ENCODE results near the gene PAMR1.

Gene PAMR1

DNA sequence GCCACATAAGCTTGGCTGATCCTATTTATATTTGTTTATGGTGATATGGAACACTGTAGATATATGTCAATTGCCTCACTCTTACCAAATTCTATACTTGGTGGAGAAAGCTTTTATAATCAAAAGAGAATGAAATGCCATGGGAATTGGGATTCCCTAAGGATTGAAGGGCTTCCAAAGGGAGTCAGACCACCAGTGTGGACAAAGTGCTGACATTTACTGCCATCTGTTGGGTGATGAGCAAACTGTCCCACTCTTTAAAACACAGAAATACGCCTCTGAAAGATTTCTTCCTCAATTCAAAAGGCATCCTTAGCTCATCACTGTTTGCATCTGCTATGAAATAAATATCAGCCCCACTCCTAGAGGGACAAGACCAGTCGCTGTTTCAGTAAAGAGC lies 113.1 kb downstream of the PAMR1 start:
- Histone ChIP-seq H3K79me2 (ENCODE audit: insufficient read depth, low read length) (no peaks in the 10 kb centered on the region), H3K4me3 (ENCODE audit: insufficient read depth, low read length, poor library complexity, severe bottlenecking) (no peak overlapping the region), H3K4me2 (ENCODE audit: low read depth, low read length, poor library complexity, severe bottlenecking) (no peak overlapping the region), H4K20me1 (ENCODE audit: low read depth, low read length) (no peaks in the 10 kb centered on the region), H2AFZ (ENCODE audit: low read depth, low read length, severe bottlenecking) (no peak overlapping the region), H3K36me3 (ENCODE audit: low read length) (no peaks in the 10 kb centered on the region), H3K9me2 (replicated peaks; ENCODE audit: insufficient read depth, low read length) (no peaks in the 10 kb centered on the region), H3K9me3 (ENCODE audit: insufficient read depth, low read length) (no peaks in the 10 kb centered on the region), H3K9ac (ENCODE audit: low read length) (no peak overlapping the region), H3K27me3 (ENCODE audit: low read length) (no peaks in the 10 kb centered on the region), H3F3A (ENCODE audit: insufficient read depth) (no peaks in the 10 kb centered on the region), H3K27ac (ENCODE audit: low read depth, low read length) (no peak overlapping the region)
- TF ChIP-seq, protein P1, sequence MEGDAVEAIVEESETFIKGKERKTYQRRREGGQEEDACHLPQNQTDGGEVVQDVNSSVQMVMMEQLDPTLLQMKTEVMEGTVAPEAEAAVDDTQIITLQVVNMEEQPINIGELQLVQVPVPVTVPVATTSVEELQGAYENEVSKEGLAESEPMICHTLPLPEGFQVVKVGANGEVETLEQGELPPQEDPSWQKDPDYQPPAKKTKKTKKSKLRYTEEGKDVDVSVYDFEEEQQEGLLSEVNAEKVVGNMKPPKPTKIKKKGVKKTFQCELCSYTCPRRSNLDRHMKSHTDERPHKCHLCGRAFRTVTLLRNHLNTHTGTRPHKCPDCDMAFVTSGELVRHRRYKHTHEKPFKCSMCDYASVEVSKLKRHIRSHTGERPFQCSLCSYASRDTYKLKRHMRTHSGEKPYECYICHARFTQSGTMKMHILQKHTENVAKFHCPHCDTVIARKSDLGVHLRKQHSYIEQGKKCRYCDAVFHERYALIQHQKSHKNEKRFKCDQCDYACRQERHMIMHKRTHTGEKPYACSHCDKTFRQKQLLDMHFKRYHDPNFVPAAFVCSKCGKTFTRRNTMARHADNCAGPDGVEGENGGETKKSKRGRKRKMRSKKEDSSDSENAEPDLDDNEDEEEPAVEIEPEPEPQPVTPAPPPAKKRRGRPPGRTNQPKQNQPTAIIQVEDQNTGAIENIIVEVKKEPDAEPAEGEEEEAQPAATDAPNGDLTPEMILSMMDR (IDR thresholded peaks at IDR 0.05; ENCODE audit: insufficient read depth, low read length, poor library complexity, severe bottlenecking): no peak
- no peak for TF ChIP-seq EZH2phosphoT487 (conservative IDR thresholded peaks at IDR 0.05; ENCODE audit: low read length)

DNA sequence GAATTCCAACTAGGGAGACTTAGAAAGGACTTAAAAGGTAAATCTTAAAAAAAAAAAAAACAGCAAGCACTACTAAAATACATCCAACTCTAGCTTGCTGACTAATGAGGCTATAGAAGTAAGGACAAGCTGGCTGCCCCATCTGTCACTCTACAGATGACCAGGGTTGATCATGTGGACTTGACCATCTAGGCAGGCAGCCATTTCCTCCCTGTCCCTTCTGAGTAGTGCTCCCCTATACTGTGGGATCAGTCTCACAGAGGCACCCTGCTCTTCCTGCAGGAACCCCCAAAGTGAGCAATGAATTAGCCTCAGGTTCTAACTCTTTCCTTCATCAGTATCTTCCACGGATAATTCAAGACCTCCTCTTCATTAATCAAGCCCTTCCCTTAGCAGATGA lies 118.4 kb downstream of the PAMR1 start:
- H4K20me1 ChIP-seq (ENCODE audit: low read depth, low read length): no peaks in the 10 kb centered on the region
- no peaks in the 10 kb centered on the region for H3K9me2 ChIP-seq (replicated peaks; ENCODE audit: insufficient read depth, low read length)
- no peak overlapping the region for H3K4me2 ChIP-seq (ENCODE audit: low read depth, low read length, poor library complexity, severe bottlenecking)
- no peak for TF ChIP-seq EZH2phosphoT487 (conservative IDR thresholded peaks at IDR 0.05; ENCODE audit: low read length)
- TF ChIP-seq, protein P1 (IDR thresholded peaks at IDR 0.05; ENCODE audit: insufficient read depth, low read length, poor library complexity, severe bottlenecking): no peak
- no peak overlapping the region for H3K27ac ChIP-seq (ENCODE audit: low read depth, low read length)
- no peaks in the 10 kb centered on the region for H3F3A ChIP-seq (ENCODE audit: insufficient read depth)
- no peak overlapping the region for H3K9ac ChIP-seq (ENCODE audit: low read length)
- no peaks in the 10 kb centered on the region for H3K27me3 ChIP-seq (ENCODE audit: low read length)
- H3K36me3 ChIP-seq (ENCODE audit: low read length): no peaks in the 10 kb centered on the region
- no peak overlapping the region for H3K4me3 ChIP-seq (ENCODE audit: insufficient read depth, low read length, poor library complexity, severe bottlenecking)
- H3K9me3 ChIP-seq (ENCODE audit: insufficient read depth, low read length): no peaks in the 10 kb centered on the region
- H2AFZ ChIP-seq (ENCODE audit: low read depth, low read length, severe bottlenecking): no peak overlapping the region
- H3K79me2 ChIP-seq (ENCODE audit: insufficient read depth, low read length): no peaks in the 10 kb centered on the region

DNA sequence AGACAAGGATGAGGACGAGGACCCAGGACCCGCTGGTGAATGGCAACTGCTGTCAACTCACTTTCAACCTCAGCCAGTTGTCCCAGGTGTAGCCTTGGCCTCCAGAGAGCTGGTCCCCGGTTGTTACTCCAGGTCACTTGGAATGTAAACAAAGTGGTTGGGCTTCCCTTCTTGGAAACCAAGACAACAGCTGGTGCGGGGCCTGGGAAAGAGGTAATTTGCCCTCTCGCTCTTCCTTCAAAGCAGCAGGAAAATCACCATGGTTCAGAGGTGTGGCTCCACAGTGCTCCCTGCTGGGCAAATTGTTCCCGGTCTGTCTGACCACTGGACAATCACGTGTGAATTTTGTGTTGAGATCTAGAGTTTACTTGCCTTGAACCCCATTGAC lies 121.0 kb downstream of the PAMR1 start:
- H3K9me2 ChIP-seq (replicated peaks; ENCODE audit: insufficient read depth, low read length): no peaks in the 10 kb centered on the region
- no peak overlapping the region for H3K4me2 ChIP-seq (ENCODE audit: low read depth, low read length, poor library complexity, severe bottlenecking)
- no peaks in the 10 kb centered on the region for H3K36me3 ChIP-seq (ENCODE audit: low read length)
- H2AFZ ChIP-seq (ENCODE audit: low read depth, low read length, severe bottlenecking): no peak overlapping the region
- no peak overlapping the region for H3K27ac ChIP-seq (ENCODE audit: low read depth, low read length)
- H3F3A ChIP-seq (ENCODE audit: insufficient read depth): no peaks in the 10 kb centered on the region
- no peak overlapping the region for H3K9ac ChIP-seq (ENCODE audit: low read length)
- H4K20me1 ChIP-seq (ENCODE audit: low read depth, low read length): no peaks in the 10 kb centered on the region
- no peaks in the 10 kb centered on the region for H3K9me3 ChIP-seq (ENCODE audit: insufficient read depth, low read length)
- TF ChIP-seq, protein P1 (IDR thresholded peaks at IDR 0.05; ENCODE audit: insufficient read depth, low read length, poor library complexity, severe bottlenecking): no peak
- TF ChIP-seq EZH2phosphoT487 (conservative IDR thresholded peaks at IDR 0.05; ENCODE audit: low read length): no peak
- no peak overlapping the region for H3K4me3 ChIP-seq (ENCODE audit: insufficient read depth, low read length, poor library complexity, severe bottlenecking)
- no peaks in the 10 kb centered on the region for H3K27me3 ChIP-seq (ENCODE audit: low read length)
- no peaks in the 10 kb centered on the region for H3K79me2 ChIP-seq (ENCODE audit: insufficient read depth, low read length)

Measured in SU-DHL-6 (cell line).